DMS79 treated with DMSO at 0.1 percent for 48 hours (cell line): ENCODE data around the gene PMFBP1.
A peak's percentile ranks its signal among the peaks of the same experiment; 100 is the strongest.
"Not testable (repeated sequence)": the region's sequence is repeated elsewhere in the genome, so short reads cannot be mapped to it uniquely, and the experiment has no call there.

ENCODE experiments used
- DNase-seq: peaks from one replicate; lab custom pipeline; 2025; lab: John Stamatoyannopoulos, UW

PMFBP1 gene

DNA sequence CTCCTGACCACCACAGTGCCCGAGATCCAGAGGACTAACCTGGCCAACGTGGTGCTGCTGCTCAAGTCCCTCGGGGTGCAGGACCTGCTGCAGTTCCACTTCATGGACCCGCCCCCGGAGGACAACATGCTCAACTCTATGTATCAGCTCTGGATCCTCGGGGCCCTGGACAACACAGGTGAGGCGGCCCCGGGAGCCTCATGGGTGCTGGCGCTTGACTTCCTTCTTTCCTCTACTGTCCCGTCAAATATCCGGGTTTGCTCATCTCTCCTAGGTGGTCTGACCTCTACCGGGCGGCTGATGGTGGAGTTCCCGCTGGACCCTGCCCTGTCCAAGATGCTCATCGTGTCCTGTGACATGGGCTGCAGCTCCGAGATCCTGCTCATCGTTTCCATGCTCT is 64.6 kb downstream of the PMFBP1 start:
- no peak for DNase-seq

DNA sequence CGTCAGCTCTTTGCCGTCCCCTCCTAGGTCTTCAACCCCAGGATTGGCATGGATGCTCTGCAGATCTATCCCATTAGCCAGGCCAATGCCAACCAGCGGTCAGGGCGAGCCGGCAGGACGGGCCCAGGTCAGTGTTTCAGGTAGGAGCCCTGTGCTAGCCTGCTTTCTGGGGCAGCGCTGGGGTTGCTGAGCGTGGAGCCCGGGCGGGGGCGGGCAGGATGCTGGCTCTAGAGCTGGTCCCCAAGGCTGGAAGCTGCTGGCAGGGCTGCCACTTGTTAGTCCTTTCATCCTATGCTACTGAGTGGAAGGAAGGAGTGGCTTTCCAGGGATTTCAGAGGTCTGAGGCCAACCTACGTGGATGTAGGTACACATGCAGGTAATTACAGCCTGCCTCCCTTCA is 66.0 kb downstream of the PMFBP1 start:
- no peak for DNase-seq

DNA sequence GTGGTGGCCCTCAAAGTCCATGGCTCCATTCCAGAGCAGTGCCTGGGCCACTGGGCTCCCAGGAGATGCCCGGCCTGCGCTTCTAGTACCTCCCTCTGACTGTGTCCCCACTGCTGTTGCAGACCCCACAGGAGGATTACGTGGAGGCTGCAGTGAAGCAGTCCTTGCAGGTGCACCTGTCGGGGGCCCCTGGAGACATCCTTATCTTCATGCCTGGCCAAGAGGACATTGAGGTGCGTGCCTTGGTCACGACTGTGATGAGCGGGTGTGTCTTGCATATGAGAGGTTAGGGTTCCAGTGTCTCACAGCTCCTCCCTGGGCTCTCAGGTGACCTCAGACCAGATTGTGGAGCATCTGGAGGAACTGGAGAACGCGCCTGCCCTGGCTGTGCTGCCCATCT is 67.0 kb downstream of the PMFBP1 start:
- DNase-seq = no peak

DNA sequence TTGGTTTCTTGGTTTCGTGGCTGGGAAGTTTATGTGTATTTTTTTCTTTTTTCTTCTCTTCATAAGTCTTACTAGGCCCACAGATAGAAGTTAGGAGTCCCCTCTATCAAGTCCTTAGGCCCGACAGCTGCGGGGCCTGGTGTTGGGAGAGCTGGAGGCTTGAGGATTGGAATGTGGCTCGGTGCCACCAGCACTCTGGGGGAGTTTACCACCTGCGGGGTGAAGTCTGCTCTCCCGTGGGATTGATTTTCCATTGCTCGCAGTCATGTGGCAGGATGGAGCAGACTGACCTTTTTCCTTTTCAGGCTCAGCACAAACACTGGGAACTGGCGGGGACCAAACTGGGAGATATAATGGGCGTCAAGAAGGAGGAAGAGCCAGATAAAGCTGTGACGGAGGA is 70.8 kb downstream of the PMFBP1 start:
- no peak for DNase-seq

DNA sequence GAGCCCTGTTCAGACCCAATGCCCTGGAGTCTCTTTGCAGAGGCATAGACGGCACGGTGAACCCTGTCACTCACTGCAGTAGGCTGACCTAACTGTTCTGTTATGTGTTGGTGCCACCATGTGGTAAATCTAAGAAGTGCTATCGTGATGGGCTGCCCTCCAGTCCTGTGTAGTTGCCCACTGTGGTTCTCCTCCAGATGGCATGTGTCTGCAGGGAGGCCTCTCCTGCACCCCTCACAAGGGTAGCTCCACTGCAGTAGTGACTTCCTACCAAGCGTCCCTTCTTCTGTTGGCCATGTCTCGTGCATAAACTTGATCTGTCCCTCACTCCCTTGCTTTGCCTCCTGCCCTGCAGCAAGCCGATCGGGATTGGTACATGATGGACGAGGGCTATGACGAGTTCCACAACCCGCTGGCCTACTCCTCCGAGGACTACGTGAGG is 72.6 kb downstream of the PMFBP1 start:
- DNase-seq = peak; percentile 11

DNA sequence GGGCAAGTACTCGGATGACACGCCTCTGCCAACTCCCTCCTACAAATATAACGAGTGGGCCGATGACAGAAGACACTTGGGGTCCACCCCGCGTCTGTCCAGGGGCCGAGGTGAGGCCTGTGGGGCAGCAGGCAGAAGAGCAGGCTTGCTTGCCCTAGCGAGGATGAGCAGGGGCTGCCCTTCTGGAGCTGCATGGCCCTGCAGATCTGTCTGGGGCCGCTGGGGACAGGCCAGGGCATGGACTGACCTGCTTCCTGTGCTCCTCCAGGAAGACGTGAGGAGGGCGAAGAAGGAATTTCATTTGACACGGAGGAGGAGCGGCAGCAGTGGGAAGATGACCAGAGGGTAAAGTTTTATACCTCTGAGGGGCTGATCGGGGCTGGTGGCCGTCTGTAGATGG is 73.0 kb downstream of the PMFBP1 start:
- no peak for DNase-seq

DNA sequence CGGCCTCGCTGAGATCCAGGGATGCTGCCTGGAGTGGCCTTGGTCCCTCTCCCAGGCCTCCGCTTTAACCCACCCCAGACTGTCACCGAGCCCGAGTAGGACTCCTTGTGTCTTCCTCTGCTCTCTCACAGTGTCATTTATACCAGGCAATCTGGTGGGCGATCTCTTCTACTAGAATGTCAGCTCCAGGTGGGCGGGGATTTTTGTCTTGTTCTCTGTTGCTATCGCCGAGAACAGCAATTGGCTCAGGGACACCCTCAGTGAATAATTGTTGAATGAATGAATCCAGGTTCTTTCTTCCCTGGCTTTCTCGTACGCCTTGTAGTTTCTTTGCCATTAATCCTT is 77.7 kb downstream of the PMFBP1 start:
- DNase-seq = no peak

DNA sequence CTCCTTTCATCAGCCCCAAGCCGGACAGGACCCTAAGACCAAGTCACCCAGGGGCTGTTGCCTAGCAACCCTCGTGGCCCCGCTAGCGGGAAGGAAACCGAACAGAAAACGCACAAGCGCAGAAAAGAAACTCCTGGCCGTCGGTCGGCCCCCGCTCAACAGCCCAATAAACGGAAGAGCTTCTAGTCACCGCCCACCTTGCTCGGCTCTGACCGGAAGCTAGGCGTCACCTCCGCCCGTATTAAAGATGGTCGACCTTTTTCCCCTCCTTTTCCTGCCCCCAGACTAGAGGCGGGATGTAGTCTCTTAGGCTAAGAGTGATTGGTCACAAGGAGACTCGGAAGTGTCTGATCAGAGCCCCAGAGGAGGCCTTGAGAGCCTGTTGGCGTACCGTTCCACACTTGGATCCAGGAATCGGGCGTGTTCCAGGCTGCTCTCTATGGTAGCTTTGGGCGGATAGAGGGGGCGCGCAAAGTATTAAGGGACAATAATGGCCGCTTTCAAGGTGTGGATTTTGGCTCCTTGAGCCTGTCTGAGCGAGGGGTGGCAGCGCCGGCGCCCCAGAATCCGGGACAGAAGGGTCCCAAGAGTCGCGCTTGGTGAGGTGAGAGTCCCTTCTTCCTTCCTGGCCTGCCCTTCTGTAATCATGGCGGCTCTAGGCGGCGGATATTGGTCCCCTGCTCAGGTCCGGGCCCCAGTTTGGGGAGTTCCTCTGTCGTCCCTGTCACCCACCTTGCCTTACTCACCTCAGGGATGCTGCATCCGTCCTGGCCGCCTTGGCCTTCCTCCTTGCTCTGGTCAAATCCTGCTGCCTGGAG is 78.3 kb downstream of the PMFBP1 start, which contains the start of the genes DHX38 and TXNL4B:
Gene DHX38, plus strand, starts transcription at position 400 of the 818 bp plus-strand sequence. CDS start 2,311 bp downstream, outside the sequence.
Gene TXNL4B, minus strand, starts transcription at position 173 of the 818 bp plus-strand sequence. CDS start 2,871 bp downstream, outside the sequence.
- DNase-seq = peak; percentile 88

DNA sequence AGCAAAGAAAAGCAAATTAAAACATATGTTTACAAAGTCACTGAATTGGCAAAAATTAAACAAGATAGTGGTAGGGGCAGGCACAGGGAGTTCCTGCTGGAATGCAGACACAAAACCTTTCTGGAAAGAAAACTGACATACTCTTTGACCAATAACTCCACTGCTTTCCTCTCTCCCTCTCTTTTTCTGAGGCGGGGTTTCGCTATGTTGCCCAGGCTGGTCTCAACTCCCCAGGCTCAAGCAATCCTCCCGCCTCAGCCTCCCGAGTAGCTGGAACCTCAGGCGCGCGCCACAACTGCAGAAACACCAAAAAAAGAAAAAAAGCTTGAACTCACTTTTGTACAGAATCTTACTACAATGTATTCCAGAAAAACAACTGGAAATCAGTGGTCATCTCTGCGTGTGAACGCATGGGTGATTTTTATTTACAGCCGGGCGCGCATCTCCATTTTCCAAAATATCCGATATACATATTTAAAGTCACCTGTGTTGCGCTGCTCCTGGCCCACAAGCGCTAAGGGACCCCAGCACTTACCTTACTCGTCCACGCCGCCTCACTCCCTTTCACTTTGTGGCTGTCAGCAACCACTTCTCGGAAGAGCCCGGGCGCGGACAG is 79.0 kb downstream of the PMFBP1 start:
- no peak for DNase-seq

DNA sequence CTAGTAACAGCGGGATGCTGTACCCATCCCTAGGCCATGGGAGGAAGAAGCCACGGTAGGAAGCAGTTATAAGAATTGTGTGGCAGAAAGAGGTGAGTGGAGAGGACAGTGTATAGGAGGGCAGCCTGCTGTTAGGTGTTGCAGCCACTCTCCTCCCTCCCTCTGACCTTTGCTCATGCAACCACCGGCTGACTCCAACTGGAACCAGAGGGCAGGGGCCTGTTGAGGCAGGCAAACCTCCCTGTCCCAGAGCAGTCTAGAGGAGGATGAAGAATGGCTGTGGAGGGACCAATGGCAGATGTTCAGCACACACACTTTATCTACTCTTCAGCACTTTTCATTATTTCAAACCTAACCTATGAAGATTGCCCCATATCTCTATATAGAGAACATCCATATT is 80.7 kb downstream of the PMFBP1 start:
- DNase-seq = no peak

DNA sequence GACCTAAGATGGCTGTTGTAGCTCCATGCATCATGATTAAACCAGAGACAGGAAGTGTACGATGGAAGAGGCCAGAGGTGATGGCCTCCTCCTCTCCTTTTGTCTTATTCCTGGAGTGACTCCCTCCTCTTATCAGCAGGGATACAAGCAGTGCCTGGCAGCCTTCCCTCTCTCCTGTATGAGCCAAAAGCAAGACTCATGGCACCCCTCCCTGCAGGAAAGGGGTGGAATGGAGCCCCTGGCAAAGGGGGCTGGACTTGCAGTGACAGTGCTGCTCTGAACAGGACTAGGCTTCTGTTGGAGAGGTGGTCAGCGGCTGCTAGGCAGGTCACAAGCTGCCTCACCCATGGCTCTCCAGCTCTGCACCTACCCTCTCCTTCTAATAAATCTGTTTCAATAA is 87.0 kb downstream of the PMFBP1 start:
- no peak for DNase-seq

DNA sequence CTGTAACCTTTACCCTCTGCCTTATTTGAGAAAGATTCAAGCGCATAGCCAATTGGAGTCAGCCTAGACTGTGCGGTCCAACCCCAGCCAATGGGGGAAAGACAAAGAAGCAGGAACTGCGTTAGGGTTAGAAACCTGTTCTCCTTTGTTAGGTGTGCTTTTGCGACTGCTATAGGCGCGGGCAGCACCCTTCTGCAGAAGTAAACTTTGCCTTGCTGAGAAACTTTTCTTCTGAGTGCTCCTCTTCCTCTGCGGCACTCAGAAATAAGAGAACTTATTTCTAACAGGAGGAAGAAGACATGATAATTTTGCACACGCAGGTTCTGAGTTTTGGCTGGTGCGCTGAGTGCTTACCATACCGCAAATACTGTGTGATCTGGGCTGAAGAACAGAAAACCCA is 87.5 kb downstream of the PMFBP1 start:
- DNase-seq = no peak

DNA sequence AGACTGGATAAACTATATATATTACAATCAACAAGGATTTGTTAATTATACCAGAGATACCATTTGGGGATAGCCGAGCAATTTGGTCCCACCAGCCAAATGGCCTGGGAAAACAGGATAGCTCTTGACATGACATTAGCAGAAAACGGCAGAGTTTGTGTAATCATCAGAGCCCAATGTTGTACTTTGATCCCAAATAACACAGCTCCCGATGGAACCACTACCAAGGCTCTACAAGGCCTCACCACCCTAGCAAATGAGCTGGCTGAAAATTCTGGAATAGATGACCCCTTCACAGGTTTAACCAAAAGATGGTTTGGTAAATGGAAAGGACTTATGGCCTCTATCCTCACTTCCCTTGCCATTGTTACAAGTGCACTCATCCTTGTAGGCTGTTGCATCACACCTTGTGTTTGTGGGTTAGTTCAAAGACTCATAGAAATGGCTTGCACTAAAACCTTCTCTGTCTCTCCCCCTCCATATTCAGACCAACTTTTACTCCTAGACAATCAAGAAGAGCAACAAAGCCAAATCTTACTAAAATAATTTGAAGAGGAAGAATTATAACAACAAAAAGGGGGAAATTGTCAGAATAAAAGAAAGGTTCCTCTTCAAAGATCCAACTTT is 88.1 kb downstream of the PMFBP1 start:
- no peak for DNase-seq

DNA sequence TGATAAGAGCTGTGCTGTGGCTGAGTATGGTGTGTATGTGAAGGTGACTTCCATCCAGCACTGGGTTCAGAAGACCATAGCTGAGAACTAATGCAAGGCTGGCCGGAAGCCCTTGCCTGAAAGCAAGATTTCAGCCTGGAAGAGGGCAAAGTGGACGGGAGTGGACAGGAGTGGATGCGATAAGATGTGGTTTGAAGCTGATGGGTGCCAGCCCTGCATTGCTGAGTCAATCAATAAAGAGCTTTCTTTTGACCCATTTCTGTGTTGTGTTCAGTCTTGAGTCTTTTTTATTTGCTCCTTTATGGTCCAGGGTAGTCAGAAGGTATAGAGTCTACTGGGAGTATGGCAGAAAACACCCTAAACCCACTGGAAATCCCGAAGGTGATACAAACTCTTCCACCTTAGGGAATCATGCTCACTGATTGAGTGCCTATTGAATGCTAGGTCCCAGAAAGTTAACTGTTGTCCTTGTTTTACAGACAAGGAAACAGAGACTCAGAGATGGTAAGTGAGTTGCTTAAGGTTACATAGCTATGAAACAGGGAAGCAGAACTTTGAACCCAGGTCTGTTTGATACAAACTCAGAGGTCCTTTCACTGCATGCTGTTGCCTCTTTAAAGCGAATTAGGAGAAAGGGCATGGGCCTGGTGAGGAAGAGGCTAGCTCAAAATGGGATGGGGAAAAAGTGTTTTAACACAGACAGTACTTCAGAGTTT is 94.8 kb downstream of the PMFBP1 start:
- DNase-seq = not testable (repeated sequence)

DNA sequence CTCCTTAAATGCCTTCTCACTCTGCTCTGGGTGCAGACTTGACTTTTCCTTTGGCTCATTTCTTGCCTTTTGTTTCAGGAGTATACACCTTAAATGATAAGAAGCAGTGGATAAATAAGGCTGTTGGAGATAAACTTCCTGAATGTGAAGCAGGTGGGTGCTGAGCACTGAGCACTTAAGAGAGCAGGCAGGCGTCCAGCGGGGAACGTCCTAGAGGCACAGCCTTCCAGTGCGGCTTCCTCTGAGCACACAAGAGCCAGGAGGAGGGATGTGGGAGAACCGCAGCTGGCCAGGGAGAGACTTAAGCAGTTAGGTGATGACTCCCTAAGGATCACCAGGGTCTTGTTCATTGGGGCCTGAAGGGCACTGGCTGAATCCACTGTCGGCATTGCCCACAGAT is 96.9 kb downstream of the PMFBP1 start:
- DNase-seq = not testable (repeated sequence)

DNA sequence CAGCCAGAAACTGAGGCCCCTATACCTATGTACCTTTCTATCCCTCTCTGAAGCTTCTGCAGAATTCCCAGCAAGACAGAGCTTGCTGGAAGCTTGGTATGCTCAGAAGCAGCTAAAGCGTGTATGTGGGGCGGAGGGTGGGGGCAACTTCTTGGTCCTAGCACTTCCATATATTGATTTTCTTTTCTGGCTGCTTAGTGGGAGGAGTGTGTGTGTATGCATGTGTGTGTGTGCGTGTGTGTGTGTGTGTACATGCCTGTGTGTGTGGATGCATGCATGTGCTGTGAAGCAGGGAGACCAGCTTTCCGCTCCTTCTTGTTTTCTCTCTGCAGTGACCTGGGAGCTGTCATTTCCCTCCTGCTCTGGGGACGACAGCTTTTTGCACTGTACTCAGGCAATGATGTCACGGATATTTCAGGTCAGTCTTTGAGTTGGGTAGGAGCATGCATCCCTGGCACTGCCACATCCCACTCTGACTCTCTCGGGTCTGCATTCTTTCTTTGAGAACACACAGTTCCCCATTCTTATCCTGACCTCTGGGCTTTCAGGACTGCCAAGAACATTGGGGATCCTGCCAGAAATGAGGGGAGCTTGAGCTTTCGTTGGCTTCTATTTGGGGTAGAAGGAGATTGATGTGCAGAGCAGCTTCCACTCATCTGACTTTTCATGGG is 98.3 kb downstream of the PMFBP1 start:
- DNase-seq = no peak

DNA sequence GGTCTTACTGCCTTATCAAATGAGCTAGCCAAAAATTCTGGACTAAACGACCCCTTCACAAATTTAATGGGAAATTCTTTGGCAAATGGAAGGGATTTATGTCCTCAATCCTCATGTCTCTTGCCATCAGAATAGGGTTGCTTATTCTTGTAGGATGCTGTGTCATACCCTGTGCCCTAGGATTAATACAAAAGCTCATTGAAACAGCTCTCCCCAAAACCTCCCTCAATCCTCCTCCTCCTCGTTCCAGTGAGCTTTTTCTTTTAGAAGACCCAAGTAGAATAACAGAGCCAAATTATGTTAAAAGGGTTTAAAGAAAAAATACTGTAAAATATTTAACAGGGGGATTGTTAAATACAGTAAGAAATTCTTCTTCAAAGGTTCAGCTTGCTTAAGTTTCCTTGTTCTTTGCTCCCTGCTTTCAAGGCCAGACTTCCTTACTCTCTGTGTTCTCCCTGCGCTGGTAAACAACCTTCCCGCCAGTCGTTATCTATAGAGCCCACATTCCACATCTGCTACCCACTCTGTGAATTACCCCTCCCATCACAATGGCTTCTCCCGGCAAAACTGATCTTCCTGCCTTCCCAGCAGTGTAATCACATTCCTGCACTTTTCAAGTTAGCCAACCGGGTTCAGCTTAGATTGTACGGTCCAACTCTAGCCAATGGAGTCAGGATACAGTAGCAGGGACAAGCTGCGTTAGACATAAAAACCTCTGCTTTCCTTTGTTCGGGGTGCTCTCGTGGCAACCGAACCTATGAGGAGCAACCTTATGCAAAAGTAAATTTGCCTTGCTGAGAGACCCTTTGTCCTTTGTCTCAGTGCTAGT is 99.2 kb downstream of the PMFBP1 start:
- no peak for DNase-seq
